ENCODE measurements around the gene EHMT1. TPM values are rescaled to one million over a fixed set of nuclear protein-coding genes. Genes with fewer than 3 reads are reported as not detected.

The EHMT1 gene
- polyA plus RNA-seq, 6 donors from 2014 or later, result 6.7 to 45.0 (median 31.5) TPM

DNA sequence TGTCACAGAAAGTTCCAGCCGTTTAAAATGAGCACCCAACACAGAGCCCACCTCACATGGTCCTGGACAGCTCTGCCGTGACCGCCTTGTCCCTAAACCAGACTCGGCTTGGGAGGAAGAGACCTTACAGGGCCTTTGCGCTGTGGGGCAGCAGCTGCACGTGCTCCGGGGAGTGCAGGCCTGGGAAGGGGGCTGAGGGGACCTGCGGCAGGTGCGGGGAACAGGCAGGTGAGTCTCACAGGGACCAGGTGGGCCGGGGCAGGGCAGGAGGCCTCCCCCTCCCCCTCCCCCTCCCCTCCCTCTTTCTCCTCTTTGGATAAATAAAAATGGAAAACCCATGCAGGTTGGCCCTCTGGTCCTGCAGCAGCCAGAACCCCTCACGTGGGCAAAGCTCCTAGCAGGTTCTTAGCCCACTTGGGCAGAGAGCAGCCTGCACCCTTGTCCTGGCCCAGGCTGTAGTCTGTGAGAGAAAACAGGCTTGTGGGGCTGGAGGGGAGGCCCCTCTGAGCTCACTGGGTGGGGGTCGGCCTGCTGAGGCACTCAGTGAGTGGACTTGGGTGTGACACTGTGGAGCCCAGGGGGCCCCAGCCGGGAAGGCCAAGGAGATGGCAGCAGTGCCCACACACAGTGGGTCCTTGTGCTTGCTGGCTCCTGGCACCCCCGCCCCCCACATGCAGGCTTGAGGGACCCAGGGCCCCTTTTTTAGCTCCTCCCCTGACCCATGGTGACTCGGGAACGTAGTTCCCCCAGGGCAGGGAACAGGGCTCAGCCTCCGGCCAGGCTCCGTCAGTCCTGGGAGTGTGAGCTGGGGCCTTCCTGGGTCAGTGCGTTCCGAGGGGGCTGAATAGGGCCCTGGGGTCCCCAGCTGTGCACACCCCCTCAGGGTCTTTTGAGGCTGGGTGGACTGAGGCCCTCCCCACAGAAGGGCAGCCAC is 218.8 kb downstream of the EHMT1 start:
- Mint-ChIP-seq H3K27ac (peak overlapping the region in 1 of 6 donors; percentile 56), H3K36me3 (peaks cover 11 to 12% of the 10 kb centered on the region in 2 donors), H3K4me3 (no peak overlapping the region), H3K9me3 (peaks cover 0 to 9% (median 2%) of the 10 kb centered on the region in 7 donors), H3K4me1 (peaks cover 0 to 5% (median 0%) of the 10 kb centered on the region in 3 donors), H3K27me3 (no peaks in the 10 kb centered on the region)
- no peak for DNase-seq
- no peak for ATAC-seq (ENCODE audit: low read depth in 2 of 2)

DNA sequence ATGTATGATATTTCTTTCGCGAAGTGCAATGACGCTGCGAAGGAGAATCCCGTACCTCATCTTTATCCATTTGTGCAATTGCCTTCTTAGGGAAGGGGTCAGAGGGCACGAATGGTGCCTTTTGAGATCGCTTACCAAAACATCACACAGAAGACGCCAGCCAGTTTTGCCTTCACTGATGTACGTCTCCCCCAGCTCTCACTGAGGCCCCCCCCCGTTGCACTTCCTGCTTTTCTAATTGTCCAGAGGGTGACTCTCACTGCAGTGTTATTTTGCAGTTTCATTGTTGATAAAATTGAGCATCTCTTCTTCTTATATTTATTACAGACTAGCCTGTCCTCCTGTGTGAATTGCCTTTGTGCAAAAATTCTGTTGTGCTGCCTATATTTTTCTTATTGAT is 219.8 kb downstream of the EHMT1 start:
- H3K36me3 Mint-ChIP-seq, result peaks cover 11 to 12% of the 10 kb centered on the region in 2 donors
- peak overlapping the region in 2 of 6 donors; percentile 54 to 74 for H3K27ac Mint-ChIP-seq
- ATAC-seq (ENCODE audit: low read depth in 2 of 2) (no peak), DNase-seq (no peak)
- H3K9me3 Mint-ChIP-seq, result peaks cover 0 to 9% (median 2%) of the 10 kb centered on the region in 7 donors
- H3K27me3 Mint-ChIP-seq, result no peaks in the 10 kb centered on the region
- H3K4me3 Mint-ChIP-seq, result no peak overlapping the region
- H3K4me1 Mint-ChIP-seq, result peaks cover 0 to 5% (median 0%) of the 10 kb centered on the region in 3 donors

DNA sequence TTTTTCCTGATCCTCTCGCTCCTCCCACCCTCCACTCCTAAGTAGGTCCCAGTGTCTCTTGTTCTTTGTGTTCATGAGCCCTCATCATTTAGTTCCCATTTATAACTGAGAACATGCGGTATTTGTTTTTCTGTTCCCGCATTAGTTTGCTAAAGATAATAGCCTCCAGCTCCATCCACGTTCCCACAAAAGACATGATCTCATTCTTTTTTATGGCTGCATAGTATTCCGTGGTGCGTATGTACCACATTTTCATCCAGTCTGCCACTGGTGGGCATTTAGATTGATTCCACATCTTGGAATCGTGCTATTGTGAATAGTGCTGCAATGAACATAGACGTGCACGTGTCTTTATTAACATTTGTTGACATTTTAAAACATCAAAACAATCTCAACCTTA is 224.6 kb downstream of the EHMT1 start:
- no peak for DNase-seq
- H3K27ac Mint-ChIP-seq, result no peak overlapping the region
- peaks cover 11 to 19% of the 10 kb centered on the region in 2 donors for H3K36me3 Mint-ChIP-seq
- ATAC-seq (ENCODE audit: low read depth in 2 of 2), result no peak
- no peak overlapping the region for H3K4me3 Mint-ChIP-seq
- peaks cover 0 to 9% (median 2%) of the 10 kb centered on the region in 7 donors for H3K9me3 Mint-ChIP-seq
- peaks cover 0 to 5% (median 2%) of the 10 kb centered on the region in 3 donors for H3K4me1 Mint-ChIP-seq
- no peaks in the 10 kb centered on the region for H3K27me3 Mint-ChIP-seq

DNA sequence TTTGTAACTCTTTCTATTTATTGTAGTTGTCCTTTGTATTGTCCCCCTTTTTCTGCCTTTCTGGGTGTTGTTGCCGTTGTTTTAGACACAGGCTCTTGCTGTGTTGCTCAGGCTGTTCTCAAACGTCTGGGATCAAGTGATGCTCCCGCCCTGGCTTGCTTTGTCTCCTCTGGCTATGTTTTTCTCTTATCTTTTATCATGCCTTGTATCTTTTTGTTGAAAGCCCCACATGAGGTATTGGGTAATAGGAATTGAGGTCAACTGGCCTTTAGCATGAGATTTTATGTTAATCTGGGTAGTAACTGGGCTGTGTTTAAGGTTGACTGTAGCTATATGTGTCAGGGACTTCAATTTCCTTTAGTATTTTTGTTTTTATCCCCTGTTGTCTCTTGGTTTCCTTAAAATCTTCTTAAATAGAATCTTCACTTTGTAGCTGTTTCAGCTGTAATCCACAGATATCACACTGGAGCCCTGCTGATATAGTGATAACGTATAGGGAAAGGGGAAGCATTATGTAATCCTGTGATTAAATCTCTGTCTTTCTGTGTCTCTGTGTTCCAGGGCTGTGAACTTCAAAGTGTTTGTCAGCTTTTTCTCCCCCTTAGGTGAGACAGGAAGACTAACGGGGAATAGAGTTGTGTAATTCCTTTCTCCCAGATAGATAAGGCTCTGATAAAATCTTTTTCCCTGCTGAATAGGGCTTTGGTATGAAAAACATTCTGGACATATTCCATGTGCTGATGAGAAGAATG is 232.9 kb downstream of the EHMT1 start:
- no peaks in the 10 kb centered on the region for H3K4me1 Mint-ChIP-seq
- H3K9me3 Mint-ChIP-seq, result peaks cover 19 to 38% (median 31%) of the 10 kb centered on the region in 7 donors
- ATAC-seq (ENCODE audit: low read depth in 2 of 2) (no peak), DNase-seq (no peak)
- H3K27me3 Mint-ChIP-seq, result peaks cover 3 to 14% (median 7%) of the 10 kb centered on the region in 3 donors
- no peak overlapping the region for H3K4me3 Mint-ChIP-seq
- H3K36me3 Mint-ChIP-seq, result peaks cover 11 to 33% of the 10 kb centered on the region in 2 donors
- H3K27ac Mint-ChIP-seq, result peak overlapping the region in 1 of 6 donors; percentile 53

DNA sequence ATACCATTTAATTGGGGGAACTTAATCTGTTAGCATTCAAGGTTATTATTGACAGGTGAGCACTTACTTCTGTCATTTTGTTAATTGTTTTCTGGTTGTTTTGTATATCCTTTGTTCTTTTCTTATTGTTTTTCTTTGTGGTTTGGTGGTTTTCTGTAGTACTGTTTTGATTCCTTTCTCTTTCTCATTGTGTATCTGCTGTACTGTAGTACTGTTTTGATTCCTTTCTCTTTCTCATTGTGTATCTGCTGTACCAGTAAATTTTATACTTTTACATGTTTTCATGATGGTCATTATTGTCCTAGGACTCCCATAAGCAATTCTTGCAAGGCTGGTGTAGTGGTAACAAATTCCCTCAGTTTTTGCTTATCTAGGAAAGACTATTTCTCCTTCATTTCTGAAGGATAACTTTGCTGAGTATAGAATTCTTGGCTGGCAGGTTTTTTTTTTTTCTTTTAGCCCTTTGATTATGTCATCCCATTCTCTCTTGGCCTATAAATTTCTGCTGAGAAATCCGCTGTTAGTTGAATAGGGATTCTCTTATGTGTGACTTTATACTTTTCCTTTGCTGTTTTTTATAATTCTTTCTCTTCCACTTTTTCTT is 234.7 kb downstream of the EHMT1 start:
- DNase-seq, result no peak
- H3K4me3 Mint-ChIP-seq, result peak overlapping the region in 1 of 8 donors; percentile 26
- H3K27ac Mint-ChIP-seq, result no peak overlapping the region
- H3K27me3 Mint-ChIP-seq, result peaks cover 3 to 14% (median 7%) of the 10 kb centered on the region in 3 donors
- H3K4me1 Mint-ChIP-seq, result no peaks in the 10 kb centered on the region
- peaks cover 11 to 33% of the 10 kb centered on the region in 2 donors for H3K36me3 Mint-ChIP-seq
- peaks cover 19 to 38% (median 33%) of the 10 kb centered on the region in 7 donors for H3K9me3 Mint-ChIP-seq
- no peak for ATAC-seq (ENCODE audit: low read depth in 2 of 2)

DNA sequence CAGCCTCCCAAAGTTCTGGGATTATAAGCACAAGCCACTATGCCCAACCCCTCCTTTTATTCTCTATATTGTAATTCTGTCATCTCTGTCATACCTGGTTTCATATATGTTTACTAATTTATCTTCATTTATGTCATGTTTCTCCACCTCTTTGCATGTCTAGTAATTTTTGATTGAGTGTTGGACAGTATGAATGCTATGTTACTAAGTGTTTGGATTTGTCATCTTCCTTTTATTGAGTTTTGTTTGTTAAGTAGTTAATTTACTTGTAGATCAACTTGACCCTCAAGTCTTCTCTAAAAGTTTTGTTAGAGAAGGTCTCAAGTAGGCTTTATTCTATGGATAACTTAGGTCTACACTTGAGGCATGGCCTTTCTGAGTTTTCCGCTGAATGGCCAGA is 241.6 kb downstream of the EHMT1 start:
- H3K27ac Mint-ChIP-seq, result peak overlapping the region in 1 of 6 donors; percentile 72
- peaks cover 6 to 8% (median 8%) of the 10 kb centered on the region in 3 donors for H3K27me3 Mint-ChIP-seq
- peaks cover 17 to 51% (median 34%) of the 10 kb centered on the region in 7 donors for H3K9me3 Mint-ChIP-seq
- peaks cover 27 to 38% of the 10 kb centered on the region in 2 donors for H3K36me3 Mint-ChIP-seq
- no peak overlapping the region for H3K4me3 Mint-ChIP-seq
- DNase-seq (no peak), ATAC-seq (ENCODE audit: low read depth in 2 of 2) (no peak)
- H3K4me1 Mint-ChIP-seq, result no peaks in the 10 kb centered on the region

DNA sequence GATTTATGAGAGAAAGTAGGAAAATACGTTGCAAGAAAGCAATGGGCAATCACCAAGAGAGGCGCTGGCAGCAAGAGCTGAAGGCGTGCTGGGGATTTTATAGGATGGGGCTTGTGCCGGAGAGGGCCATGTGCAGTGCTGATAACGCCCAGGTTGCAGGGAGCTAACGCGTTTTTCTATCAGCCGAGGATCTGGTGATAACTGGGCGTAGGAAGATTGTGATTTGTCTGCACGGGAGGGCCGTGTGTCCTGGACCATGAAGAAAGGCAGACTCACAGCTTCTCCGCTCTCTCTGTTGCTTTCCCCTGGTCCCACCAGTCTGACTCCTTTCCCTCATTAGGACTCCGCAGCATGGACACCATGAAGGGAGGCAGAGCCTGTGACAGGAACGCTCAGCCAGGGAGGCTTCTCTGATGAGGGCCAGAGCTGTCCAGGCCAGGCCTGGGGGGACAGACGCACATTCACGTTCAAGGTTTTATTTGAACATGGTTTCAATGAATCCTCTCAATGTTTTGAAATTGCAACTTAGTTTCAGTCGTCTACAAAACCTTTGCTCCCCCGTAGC is 246.9 kb downstream of the EHMT1 start:
- peaks cover 0 to 4% (median 0%) of the 10 kb centered on the region in 3 donors for H3K4me1 Mint-ChIP-seq
- H3K36me3 Mint-ChIP-seq, result peaks cover 13 to 32% of the 10 kb centered on the region in 2 donors
- no peak overlapping the region for H3K27ac Mint-ChIP-seq
- peaks cover 7 to 33% (median 21%) of the 10 kb centered on the region in 7 donors for H3K9me3 Mint-ChIP-seq
- no peak overlapping the region for H3K4me3 Mint-ChIP-seq
- ATAC-seq (ENCODE audit: low read depth in 2 of 2), result no peak
- no peak for DNase-seq
- H3K27me3 Mint-ChIP-seq, result peaks cover 14 to 36% (median 20%) of the 10 kb centered on the region in 3 donors

DNA sequence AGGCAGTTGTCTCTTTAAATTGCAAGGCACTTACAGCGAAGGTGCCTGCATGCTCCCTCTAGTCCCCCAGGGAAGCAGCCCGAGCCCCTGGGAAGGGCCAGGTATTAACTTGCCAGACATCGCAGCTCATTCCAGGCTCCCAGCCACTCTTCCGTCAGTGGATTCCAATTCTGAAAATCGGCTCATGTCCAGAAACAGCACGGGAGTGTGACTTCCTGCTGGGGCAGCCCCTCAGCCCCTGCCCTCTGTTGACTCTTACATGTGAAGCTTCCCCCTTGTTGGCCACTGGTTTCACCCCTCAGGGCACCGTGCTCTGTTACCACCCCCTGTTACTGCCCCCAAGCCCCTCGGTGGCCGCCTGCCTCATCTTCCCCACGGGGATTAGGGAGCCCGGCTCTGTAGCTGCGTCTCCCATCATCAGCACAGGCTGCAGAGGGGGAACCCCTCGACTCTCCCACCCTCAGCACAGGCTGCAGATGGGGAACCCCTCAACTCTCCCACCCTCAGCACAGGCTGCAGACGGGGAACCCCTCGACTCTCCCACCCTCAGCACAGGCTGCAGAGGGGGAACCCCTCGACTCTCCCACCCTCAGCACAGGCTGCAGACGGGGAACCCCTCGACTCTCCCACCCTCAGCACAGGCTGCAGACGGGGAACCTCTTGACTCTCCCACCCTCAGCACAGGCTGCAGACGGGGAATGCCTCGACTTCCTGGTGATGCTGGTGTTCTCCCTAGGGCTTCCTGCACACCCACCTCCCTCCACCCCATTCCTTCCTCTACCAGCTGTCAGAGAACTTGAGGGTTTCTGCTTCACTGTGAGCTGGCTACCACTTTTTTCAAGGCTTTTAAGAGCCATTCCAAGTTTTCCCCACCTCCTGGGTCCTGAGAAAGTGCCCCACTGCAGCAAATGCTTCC is 247.7 kb downstream of the EHMT1 start:
- Mint-ChIP-seq H3K27ac (no peak overlapping the region), H3K27me3 (peaks cover 18 to 37% (median 23%) of the 10 kb centered on the region in 3 donors), H3K36me3 (peaks cover 9 to 24% of the 10 kb centered on the region in 2 donors), H3K9me3 (peaks cover 5 to 25% (median 15%) of the 10 kb centered on the region in 7 donors), H3K4me3 (no peak overlapping the region), H3K4me1 (peaks cover 0 to 4% (median 0%) of the 10 kb centered on the region in 3 donors)
- no peak for DNase-seq
- ATAC-seq (ENCODE audit: low read depth in 2 of 2), result no peak

DNA sequence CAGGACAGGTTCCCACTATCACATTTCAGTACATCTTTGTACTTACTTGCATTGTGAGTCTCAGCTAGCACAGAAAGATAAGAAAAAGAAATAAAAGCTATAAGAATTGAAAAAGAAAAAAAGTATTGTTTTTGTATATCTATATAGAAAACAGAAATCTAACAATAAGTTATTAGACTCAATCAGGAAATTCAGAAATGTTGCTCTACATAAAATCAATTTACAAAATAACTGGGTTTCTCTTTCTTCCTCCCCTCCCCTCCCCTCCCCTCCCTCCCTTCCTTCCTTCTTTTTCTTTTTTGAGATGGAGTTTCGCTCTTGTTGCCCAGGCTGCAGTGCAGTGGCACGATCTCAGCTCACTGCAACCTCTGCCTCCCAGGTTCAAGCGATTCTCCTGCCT is 251.6 kb downstream of the EHMT1 start:
- DNase-seq (no peak), ATAC-seq (ENCODE audit: low read depth in 2 of 2) (no peak)
- Mint-ChIP-seq H3K27me3 (peaks cover 29 to 57% (median 47%) of the 10 kb centered on the region in 3 donors), H3K27ac (no peak overlapping the region), H3K4me1 (peaks cover 0 to 4% (median 0%) of the 10 kb centered on the region in 3 donors), H3K36me3 (peaks cover 0 to 13% of the 10 kb centered on the region in 2 donors), H3K4me3 (no peak overlapping the region), H3K9me3 (peaks cover 2 to 17% (median 11%) of the 10 kb centered on the region in 7 donors)

DNA sequence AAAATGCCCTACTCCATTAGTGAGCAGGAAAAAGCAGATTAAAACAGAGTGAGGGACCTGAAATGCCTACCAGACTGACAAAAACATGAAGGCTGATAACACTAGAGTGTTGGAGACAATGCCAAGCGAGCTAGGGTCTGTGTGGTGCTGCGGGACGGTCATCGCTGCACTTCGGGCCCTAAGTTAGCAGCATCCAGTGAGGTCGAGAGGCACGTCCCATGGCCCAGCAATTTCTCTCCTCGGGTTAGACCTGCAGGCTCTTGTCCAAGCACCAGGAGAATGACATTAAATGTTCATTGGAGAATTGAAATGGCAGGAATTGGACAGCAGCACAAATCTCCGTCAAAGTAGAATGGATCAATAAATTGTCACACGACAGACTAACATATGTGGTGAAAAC is 253.5 kb downstream of the EHMT1 start:
- peaks cover 0 to 13% of the 10 kb centered on the region in 2 donors for H3K36me3 Mint-ChIP-seq
- H3K9me3 Mint-ChIP-seq, result peaks cover 2 to 17% (median 15%) of the 10 kb centered on the region in 7 donors
- DNase-seq, result no peak
- peaks cover 0 to 4% (median 3%) of the 10 kb centered on the region in 3 donors for H3K4me1 Mint-ChIP-seq
- no peak overlapping the region for H3K4me3 Mint-ChIP-seq
- H3K27ac Mint-ChIP-seq, result peak overlapping the region in 2 of 6 donors; percentile 32 to 68
- ATAC-seq (ENCODE audit: low read depth in 2 of 2), result no peak
- H3K27me3 Mint-ChIP-seq, result peaks cover 39 to 58% (median 55%) of the 10 kb centered on the region in 3 donors

DNA sequence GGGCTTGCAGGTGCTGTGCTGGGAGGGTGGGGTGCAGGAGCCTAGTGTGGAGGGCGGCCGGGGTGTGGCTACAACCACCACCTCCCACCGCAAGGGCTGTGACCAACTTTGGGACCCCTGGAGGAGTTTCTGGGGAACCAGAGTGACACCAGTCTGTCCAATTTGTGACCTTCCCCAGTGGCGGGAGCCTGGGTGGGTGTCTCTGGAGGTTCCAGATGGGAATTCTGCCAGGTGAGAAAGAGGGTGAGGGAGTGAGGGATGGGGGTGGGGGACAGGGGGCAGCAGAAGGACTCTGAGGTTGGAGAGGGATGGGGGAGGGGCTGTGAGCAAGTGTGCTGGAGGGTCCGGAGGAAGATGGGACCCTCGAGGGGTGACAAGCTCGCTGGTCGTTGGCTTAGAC is 254.6 kb downstream of the EHMT1 start:
- no peak for ATAC-seq (ENCODE audit: low read depth in 2 of 2)
- Mint-ChIP-seq H3K27ac (no peak overlapping the region), H3K36me3 (peaks cover 0 to 2% of the 10 kb centered on the region in 2 donors), H3K4me1 (peaks cover 0 to 4% (median 3%) of the 10 kb centered on the region in 3 donors), H3K4me3 (no peak overlapping the region), H3K27me3 (peaks cover 33 to 47% (median 44%) of the 10 kb centered on the region in 3 donors), H3K9me3 (peaks cover 2 to 14% (median 11%) of the 10 kb centered on the region in 7 donors)
- DNase-seq, result no peak

Measured in naive B cell (primary cell).